GM15510 (cell line): Measurements from ENCODE around the gene PRKG1.

ENCODE experiments used
- POLR2A ChIP-seq: IDR thresholded peaks from 3 replicates; pipeline ENCODE4 v1.6.1; 2011; ENCODE audit warnings: borderline replicate concordance; ENCODE audit not compliant: insufficient read length; ENCODE audit errors: extremely low read depth

PRKG1 gene

DNA sequence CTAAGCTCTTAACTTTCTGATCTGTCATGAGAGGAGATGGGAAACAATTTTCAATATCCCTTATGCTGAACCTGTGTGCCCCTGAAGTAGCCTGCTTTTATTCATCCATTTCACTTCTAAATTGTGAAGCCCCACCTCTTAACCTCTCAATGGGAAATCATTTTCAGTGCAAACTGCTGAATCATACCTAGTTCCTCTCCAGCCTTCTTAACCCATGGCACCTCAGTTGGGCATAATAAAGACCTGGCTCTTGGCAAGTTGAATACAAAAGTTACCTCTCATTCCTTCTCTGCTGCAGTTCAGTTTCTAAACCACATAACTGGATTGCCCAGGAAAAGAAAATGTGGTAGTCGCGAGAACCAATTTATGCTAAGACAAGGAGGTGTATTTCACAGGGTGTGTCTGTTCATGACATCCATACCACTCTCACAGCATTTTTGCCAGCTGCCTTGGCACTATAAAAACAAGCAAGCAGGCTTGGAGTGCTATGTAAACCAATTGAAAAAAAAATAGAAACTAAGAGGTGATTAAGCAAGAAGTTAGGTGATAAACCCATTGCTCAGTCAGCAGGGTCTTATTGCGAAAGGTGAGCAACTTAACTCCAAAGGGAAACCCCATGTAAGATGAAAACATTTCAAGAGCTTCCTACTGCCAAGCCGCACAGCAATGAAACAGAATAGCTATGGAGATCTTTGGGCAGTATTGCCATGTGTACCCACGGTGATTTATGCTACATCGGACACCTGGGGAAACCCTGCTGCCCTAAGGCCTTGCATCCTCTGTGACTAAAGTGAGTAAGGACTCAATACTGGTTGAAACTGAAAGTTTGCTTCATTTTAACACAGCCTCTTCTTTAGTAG lies 1182.8 kb downstream of the PRKG1 start:
- TF ChIP-seq POLR2A = no peak

- no peak for TF ChIP-seq POLR2A
Observed at GRCh38 chr10:52257692-52258075, 1183.4 kb downstream of the PRKG1 start.

DNA sequence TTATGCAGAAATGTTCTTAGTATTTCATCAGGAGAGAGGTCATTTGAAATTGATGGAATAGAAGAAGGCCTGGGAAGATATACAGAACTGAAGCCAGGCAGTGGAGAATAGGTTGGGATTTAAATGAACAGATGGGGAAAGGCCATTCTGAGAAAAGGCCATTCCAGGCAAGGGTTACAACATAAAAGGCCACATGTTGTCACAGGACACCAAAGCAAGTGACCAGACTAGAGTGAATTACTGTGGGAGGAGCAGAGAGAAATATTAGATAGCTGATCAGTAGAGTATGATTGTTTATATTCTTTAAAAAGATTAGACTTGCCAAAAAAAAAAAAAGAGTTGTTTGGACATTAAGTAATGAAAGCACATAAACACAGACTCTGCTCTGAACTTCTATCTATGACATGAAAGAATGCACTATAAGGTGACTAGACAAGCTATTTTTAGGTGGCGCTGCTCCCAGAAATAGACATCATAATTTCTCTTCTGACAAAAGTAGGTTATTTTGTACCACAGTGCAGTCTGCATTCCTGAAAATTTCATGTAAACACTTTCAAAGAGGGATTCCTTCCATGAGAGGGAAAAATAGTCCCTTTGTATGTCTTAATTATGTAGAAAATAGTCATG lies 1184.6 kb downstream of the PRKG1 start:
- no peak for TF ChIP-seq POLR2A

- no peak for TF ChIP-seq POLR2A
Observed at GRCh38 chr10:52259426-52259812, 1185.1 kb downstream of the PRKG1 start.

DNA sequence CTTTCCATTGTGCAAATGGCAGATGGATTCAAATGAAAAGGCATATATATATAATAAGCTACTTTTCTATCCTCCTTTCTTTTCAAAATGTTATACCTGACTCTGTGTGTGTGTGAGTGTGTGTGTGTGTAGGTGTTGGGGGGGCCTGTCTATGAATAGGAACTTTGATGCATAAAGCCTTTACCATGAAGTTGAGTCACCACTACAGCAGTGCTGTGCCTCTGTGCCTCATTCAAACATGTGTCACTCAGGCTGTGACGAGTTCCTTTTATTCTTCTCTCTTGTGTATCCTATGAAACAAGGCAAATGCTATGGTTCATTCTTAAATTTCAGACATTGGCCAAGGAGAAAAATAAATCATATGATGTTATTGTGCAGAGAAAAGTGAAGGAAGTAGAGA lies 1187.1 kb downstream of the PRKG1 start:
- no peak for TF ChIP-seq POLR2A

DNA sequence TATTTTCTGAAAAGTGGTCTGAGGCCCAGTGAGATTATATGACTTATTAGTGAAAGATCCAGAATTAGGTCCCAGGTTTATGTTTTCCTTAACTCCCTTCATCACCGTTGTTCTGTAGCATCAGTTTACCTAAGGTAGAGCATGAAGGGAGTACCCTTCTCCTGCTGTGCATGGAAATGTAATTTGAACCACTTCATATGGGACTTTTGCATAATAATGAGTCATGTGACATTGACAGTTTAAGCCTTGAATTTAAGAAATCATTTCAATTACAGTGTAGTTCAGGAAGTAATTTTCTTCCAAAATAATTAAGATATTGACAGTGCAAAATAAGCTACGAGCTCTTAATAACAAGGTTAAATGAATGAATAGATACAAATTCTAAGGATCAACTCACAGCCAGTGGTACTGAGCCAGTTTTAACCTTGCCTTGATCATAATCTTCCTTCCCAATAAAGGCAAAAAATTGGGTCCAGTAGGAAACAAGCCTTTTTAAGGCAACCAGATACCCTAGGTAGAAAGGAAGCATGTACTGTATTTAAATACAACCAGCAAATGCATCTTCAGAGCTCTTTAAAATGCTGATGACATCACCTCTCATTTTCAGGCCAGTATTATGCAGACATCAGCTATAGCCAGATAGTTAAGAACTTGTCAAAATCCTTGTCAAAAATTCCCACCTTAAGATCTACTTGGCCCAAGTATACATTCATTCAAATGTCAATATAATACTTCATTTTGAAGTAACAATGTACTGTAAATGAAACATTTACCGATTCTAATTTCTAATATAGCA lies 1191.0 kb downstream of the PRKG1 start:
- TF ChIP-seq POLR2A = no peak

GRCh38 chr10:52266858-52267257 lies 1192.6 kb downstream of the PRKG1 start:
- no peak for TF ChIP-seq POLR2A

GRCh38 chr10:52268790-52269189 lies 1194.5 kb downstream of the PRKG1 start:
- no peak for TF ChIP-seq POLR2A

- TF ChIP-seq POLR2A = no peak
Observed at GRCh38 chr10:52269233-52269632, 1194.9 kb downstream of the PRKG1 start.

GRCh38 chr10:52276163-52276562 lies 1201.9 kb downstream of the PRKG1 start:
- TF ChIP-seq POLR2A = no peak

DNA sequence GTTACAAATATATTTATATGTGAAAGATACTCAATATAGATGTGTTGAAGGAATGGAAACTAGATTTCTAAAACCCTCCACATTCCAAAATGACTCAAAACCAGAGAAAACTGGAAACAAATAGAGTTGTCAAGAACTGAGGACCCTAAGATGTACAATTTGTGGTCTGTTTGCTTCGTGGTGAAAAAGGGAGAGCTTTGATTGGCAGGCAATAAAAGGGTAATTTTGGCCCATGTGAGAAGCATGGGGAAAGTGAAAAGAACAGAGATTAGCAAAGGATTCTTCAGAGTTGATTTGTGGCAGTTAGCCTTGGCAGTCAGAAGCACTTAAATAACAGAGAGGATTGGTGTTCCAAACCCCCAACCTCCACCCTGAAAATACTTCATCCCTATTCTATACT lies 1202.7 kb downstream of the PRKG1 start:
- TF ChIP-seq POLR2A = no peak

DNA sequence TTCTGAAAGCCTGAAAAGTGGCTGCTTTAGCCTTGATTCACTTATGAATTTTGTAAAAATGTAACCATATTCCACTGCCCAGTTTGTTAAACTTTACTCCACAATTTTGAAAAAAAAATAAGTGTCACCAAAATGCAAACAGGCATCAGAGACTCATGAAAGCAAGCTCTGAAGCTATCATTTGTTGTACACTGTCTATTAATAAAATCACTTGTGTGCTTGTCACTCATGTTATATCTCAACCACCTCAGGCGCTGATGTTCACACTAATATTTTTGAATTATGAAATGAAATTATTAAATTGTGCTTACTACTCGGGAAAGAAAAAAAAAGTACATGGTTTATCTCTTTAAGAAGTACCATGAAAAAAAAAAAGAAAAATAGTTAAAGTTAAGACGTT lies 1205.3 kb downstream of the PRKG1 start:
- no peak for TF ChIP-seq POLR2A

DNA sequence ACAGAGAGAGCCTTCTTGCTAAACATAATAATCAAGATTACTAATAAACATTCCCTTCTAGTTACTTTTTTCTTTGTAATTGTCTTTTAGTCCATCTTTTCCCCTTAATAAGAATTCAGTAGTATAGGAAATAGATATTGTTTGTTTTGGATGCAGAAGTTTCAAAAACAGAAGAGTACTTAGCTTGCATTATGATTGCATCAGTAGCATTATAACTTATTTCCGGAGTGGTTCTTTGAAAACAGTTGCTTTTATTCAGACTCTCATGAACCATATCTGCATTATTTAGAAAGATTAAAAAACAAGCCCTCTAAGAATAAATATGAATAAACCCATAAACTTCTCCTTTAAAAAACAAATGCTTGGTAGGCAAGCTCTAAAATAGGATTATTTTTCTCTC lies 1205.8 kb downstream of the PRKG1 start:
- TF ChIP-seq POLR2A = no peak

- no peak for TF ChIP-seq POLR2A
Observed at GRCh38 chr10:52283174-52283573, 1208.9 kb downstream of the PRKG1 start.

DNA sequence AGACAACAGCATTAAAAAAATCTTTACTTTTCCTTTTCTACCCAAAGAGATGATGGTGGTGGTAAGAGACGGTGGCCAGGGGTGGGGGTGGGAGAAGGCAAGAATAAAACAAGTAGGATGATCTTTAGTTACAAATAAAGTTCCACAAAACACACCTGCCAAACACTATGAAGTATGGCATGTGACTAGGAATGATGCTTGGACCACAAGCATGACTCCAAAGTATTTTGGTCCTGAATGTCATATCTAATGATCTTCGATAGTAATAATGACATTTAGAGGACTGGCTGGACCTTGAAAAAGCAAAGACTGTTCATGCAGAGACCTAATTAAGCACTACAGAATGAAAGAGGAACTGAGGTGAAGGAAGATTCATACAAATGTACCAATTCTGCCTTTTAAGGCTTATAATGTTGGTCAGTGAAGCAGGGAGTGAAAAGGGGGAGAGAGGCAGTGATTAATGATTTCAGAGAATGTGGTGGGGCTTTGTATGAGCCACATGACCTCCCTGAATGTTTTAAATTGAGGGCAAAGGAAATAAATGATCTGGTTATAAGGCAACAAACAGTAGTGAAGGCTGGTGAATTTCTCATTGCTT lies 1210.2 kb downstream of the PRKG1 start:
- no peak for TF ChIP-seq POLR2A
